T follicular helper cell (primary cell): ENCODE measurements around the gene NPIPA3.
"Not testable (repeated sequence)": the region's sequence is repeated elsewhere in the genome, so short reads cannot be mapped to it uniquely, and the experiment has no call there.

Experiments used
- DNase-seq: peaks from one replicate; pipeline ENCODE4 v3.0.0-alpha.2; 2020; ENCODE audit warnings: low read depth
- total RNA-seq, 2 experiments: gene quantifications; one replicate each; lab custom pipeline; 2026; lab: John Stamatoyannopoulos, UW

The NPIPA3 gene
- total RNA-seq, result 0 to 0.06 reads per million in 2 experiments

DNA sequence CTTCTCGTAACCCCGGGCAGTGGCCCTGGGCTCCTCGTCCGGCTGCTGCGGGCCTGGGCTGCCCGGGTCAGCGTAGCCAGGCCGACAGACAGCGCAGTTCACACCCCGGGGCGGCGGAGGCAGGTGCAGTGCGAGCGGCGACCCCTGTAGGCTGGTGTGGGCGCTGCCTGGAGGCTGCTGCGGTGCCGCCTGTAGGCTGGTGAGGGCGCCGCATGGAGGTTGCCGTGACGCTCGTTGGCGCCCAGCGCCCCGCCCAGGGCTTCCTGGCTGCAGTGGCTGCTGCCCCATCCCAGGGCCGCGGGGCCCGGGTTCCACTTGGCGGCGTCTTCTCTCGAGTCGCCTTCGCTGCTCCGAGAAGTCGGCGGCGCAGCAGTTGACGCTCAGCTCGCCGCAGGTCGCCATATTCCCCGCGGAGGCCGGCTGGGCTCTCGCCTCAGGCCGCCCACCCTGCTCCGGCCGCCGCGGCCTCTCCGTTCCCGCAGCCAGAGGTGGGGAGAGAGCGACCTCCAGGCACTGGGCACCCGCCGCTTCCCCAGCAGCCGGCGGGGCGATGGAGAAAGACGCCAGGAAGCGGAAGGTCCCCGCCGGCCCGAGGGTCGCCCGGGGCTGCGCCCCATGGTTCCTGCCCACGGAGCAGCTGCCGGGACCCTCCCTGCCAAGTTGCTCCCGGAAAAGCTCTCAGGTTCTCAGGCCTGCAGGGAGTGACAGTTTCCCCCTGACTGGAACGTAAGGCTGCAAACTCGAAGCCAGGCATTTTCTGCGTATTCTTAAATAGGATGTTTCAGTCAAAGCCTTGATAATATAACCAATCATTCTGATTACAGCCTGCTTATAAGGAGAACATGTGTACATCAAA is at the start of gene NPIPA3:
TSS of gene NPIPA3 (plus strand) at position 256 of the 856 bp plus-strand sequence. CDS start 5,533 bp downstream, outside the sequence.
- not testable (repeated sequence) for DNase-seq

DNA sequence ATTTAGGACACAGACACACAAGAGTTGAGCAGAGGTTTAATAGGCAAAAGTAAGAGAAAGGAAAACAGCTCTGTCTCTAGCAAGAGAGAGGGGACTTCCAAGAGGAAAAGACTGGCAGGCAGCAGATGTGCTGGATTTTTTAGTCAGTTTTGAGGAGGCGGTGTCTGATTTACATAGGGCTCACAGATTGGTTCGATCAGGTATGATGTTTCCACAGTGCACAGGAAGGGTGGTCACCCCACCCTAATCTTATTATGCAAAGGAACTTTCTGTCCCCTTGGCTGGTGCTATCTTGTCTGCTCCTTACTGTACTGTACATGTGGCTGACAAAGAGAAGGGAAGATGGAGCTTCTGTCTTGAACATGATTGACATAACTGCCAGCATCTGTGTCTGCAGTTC is 45.1 kb upstream of the NPIPA3 start:
- no peak for DNase-seq

DNA sequence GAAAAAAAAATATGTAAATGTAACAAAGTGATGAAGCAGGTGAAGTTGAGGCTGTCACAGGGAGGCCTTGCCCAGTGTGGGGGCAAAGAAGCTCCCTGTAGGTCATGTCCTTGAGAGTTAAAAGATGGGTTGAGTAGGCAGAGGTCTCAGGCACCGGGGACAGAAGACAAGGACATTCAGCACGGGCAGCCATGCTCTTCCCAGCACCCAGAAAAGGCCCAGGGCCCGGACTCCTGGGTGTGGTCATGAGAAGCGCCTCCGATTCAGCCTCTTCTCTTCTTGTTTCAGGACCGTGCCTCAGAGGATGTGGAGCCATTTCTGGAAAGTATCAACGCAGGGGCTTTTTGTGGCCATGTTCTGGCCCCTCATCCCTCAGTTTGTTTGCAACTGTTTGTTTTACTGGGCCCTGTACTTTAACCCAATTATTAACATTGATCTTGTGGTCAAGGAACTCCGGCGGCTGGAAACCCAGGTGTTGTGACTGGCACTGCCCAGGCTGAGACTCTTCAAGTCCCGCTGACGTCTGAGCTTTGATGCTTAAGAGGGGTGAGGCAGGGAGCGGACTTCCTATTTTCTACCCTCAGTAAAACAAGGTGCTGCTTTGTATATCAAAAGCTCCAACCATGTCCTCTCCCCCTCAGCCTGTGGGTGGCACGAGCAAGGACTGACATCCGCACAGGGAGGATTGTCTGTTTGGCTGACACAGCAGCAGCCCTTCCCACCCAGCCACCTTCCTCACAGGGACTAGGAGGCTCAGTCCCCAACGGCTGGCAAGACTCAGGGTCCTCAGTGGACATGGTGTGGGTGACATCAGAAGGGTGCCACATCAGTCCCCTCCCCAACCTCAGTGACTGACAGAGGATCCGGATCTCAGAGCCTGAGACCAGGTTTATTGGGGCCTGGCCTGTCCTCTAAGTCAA is 35.6 kb upstream of the NPIPA3 start:
- DNase-seq, result no peak

DNA sequence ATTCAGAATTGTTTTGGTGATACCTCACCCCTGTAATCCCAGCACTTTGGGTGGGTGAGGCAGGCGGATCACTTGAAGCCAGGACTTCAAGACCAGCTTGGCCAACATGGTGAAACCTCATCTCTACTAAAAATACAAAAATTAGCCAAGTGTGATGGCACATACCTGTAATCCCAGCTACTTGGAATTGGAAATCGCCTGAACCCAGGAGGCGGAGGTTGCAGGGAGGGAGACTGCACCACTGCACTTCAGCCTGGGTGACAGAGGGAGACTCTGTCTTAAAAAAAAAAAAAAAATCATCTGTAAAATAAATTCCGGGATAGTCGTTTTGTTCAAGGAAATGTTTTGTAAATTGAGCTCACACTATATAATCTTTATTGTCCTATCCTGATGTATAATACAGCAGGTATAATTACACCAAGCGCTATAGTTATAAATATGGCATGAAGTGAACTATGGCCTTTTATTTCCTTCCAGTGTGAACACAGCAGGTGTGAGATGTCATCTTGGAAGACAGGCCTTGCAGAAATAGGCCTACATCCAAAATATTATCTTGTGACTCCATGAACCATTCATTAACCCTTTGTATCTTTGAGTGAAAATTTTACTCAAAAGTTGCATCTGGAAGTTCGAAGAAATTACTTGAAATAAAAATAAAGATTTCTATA is 34.5 kb upstream of the NPIPA3 start:
- no peak for DNase-seq

DNA sequence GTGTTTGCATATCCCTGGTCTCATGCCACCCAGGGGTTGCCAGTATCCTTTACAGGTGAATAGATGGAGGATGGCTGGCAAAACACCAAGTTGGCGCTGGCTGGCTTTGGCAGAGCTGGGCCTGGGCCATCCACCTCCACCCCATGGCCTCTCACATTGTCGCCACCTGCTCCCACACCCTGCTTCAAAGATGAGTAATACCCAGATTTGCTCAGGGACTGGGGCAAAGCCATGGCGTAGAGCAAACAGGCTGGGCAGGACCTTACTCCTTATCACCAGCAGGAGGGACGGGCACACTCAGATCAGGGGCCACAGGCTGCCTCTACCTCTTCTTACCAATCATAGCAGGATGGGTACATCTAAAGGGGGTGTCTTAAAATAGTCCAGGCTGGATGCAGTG is 33.4 kb upstream of the NPIPA3 start:
- DNase-seq, result no peak

DNA sequence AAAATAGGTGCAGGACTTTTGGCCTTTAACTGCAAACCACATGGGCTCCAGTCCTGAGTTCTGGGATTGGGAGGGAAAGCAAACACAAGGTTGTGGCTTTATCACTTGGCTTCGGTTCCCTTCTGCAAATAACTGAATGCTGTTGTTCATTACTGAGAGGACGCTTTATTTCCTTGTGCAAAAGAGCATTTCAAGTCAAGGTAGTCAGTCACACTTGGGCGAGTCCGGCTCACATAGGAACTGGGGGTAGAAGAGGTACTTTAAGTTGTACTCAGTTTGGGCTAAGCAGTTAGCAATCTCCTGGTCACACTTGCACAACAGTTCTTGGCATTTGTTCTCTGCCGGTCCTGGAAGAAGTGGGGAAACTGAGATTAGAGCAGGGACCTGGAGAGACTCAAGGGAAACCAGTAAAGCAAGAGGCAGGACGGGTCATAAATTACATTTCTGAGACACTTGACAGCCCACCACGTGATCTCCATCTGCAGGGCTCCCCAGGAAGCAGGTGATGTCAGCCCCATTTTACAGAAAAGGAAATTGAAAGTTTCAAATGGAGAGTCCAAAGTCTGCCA is 30.7 kb upstream of the NPIPA3 start:
- no peak for DNase-seq

DNA sequence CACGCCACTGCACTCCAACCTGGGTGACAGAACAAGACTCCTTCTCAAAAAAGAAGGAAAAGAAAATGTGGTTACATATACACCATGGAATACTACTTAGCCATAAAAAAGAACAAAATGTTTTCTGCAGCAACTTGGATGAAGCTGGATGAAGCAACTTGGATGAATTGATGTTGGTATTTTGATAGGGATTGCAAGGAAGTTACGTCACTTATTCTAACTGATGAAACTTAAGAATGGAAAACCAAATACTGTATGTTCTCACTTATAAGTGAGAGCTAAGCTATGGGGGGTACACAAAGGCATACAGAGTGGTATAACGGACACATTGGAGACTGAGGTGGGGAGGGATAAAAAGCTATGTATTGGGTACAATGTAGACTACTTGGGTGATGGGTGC is 26.6 kb upstream of the NPIPA3 start:
- no peak for DNase-seq

DNA sequence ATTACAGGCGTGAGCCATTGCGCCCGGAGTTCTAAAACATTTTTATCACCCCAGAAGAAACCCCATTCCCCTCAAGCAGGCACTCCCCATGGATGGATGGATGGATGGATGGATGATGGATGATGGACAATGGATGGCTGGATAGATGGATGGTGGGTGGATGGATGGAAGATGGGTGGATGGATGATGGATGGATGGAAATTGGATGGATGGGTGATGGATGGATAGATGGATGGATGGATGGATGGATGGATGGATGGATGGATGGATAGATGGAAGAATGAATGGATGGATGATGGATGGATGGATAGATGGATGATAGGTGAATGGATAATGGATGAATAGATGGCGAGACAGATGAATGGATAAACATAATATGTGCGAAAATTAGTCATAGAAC is 25.6 kb upstream of the NPIPA3 start:
- no peak for DNase-seq

DNA sequence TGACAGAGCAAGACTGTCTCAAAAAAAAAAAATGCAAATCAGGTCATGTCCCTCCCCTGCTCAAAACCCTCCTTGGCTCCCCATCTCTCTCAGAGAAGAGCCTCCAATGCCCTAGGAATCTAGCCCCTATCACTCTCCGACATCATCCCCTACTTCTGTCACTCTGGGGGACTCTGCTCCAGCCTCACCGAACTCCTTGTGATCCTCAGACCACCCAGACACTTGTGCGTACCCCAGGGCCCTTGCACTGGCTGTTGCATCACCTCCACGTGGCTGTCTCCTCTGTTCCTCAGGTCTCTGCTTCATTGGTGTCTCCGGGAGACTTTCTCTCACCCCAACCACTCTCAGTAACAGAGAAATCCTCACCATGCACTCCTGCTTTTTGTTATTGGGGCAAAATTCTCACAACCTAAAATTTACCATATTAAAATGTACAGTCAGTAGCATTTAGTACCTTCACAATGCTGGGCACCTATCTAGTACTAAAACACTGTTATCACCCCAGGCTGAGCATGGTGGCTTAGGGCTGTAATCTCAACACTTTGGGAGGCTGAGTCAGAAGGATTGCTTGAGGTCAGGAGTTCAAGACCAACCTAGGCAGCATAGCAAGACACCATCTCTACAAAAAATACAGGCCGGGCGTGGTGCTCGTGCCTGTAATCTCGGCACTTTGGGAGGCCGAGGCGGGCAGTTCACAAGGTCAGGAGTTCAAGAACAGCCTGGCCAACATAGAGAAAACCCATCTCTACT is 24.3 kb upstream of the NPIPA3 start:
- DNase-seq, result no peak

DNA sequence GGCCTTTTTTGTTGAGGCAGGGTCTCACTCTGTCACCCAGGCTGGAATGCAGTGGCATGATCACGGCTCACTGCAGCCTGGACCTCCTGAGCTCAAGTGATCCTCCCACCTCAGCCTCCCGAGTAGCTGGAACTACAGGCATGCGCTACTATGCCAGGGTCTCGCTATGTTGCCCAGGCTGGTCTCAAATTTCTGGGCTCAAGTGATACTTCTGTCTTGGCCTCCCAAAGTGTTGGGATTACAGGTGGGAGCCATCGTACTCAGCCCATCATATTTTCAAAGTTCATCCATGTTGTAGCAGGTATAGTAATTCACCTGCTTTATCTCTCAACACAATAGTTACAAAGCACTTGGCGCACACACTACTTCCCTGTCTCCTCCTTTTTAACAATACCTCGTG is 22.8 kb upstream of the NPIPA3 start:
- DNase-seq, result not testable (repeated sequence)

DNA sequence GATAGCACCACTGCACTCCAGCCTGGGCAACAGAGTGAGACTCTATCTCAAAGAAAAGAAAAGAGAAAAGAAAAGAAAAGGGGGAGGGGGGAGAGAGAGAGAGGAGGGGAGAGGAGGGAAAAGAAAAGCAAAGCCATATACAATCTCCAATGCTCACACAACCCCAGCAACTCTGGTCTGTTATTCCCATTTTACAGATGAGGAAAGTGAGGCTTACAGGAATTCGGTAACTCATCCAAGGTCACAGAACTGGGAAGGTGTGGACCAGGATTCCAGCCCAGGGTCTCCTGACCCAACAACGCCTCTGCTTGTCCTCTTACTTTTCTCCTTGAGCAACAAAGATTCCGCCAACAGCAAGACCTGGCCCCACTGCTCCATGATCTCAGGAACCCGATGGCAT is 22.1 kb upstream of the NPIPA3 start:
- DNase-seq, result no peak

DNA sequence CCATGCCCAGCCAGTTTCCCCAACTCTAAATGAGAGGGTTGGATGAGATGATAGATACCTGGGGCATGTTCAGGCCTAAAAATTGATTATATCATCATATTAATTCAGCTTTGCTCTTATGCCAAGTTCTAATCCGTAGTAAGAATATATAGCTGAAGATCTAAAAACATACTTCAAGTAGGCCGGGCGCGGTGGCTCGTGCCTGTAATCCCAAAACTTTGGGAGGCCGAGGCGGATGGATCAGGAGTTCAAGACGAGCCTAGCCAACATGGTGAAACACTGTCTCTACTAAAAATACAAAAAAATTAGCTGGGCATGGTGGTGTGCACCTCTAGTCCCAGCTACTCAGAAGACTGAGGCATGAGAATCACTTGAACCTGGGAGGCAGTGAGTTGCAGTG is 21.1 kb upstream of the NPIPA3 start:
- no peak for DNase-seq

DNA sequence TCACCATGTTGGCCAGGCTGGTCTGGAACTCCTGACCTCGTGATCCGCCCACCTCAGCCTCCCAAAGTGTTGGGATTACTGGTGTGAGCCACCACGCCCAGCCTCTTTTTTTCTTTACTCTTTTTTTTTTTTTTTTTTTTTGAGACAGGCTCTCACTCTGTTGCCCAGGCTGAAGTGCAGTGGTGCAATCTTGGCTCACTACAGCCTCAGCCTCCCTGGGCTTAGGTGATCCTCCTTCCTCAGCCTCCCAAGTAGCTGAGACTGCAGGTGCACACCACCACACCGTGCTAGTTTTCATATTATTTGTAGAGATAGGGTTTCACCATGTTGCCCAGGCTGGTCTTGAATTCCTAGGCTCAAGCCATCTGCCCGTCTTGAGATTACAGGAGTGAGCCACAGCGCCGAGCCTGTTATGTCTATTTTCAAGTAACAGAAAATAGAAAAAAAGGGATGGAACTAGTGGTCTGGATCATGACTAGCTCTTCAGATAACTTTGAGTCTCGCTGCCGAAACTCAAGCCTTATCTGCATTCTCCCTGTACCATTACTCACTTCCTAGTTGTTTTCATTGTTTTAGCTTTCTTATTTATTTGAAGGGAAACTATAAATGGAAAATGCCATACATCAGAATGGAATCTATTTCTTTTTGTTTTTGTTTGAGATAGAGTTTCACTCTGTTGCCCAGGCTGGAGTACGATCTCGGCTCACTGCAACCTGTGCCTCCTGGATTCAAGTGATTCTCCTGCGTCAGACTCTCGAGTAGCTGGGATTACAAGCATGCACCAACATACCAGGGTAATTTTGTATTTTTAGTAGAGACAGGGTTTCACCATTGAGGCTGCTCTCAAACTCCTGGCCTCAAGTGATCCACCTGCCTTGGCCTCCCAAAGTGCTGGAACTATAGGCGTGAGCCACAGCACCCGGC is 17.1 kb upstream of the NPIPA3 start:
- DNase-seq, result not testable (repeated sequence)

DNA sequence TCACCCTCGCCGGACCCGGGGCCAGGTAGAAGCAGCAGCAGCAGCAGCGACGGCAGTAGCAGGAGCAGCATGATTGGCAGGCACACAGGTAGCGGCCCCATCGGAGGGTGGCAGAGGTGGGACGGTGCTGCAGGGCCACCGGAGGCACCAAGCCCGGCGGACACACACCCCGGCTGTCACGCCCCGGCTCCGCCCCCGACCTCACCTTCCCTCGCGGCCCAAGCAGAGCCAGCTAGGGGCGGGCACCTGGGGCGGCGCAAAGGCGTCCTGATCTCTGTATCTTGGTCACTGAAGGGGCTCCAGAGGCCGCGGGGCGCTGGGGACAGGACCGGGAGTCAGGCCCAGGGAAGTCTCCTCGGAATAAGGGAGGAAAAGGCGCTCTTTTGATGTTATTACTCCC is 9.1 kb upstream of the NPIPA3 start, which contains the start of gene PLA2G10:
TSS of gene PLA2G10 (minus strand) at position 180 of the 400 bp plus-strand sequence. CDS start at position 101, 79 bp downstream.
- DNase-seq, result not testable (repeated sequence)

DNA sequence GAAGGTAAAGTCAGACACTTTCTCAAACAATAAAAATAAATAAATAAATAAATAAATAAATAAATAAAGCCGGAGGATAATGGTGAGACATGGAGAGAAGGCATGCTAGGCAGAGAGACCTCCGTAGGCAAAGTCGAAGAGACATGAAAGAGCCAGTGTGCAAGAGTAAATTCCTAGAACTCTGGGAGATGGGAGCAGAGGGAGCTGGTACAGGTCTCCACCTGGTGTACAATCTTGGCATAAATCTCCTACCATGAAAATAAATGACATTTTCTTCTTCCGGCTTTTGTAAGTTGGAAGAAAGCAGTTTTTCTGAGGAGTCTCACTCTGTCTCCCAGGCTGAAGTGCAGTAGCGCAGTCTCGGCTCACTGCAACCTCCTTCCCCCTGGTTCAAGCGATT is 1.4 kb upstream of the NPIPA3 start:
- DNase-seq, result not testable (repeated sequence)

DNA sequence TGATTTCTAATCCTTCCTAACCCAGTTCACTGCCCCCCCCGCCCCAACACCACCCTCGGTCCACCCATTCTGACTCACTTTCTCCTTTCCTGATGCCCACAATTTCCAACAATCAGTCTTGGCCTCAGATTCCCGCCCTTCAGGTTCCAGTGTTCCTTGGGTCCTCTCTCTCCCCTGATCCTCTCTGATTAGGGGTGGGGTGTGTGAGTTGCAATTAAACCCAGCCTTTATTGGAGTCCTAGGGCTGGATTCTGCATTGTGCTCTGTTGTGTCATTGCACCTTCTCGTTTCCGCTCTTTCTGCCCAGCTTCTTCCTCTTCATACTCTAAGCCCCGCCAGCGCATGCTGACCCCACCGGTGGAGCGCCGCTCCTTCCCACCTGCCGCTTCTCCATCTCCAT is 539 bp upstream of the NPIPA3 start:
- DNase-seq, result not testable (repeated sequence)

DNA sequence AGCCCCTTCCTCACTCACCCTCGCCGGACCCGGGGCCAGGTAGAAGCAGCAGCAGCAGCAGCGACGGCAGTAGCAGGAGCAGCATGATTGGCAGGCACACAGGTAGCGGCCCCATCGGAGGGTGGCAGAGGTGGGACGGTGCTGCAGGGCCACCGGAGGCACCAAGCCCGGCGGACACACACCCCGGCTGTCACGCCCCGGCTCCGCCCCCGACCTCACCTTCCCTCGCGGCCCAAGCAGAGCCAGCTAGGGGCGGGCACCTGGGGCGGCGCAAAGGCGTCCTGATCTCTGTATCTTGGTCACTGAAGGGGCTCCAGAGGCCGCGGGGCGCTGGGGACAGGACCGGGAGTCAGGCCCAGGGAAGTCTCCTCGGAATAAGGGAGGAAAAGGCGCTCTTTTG is 30.0 kb downstream of the NPIPA3 start:
- not testable (repeated sequence) for DNase-seq

DNA sequence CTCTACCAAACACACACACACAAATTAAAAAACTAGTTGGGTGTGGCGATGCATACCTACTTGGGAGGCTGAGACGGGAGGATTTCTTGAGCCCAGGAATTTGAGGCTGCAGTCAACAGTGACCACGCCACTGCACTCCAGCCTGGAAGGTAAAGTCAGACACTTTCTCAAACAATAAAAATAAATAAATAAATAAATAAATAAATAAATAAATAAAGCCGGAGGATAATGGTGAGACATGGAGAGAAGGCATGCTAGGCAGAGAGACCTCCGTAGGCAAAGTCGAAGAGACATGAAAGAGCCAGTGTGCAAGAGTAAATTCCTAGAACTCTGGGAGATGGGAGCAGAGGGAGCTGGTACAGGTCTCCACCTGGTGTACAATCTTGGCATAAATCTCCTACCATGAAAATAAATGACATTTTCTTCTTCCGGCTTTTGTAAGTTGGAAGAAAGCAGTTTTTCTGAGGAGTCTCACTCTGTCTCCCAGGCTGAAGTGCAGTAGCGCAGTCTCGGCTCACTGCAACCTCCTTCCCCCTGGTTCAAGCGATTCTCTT is 37.7 kb downstream of the NPIPA3 start:
- not testable (repeated sequence) for DNase-seq

DNA sequence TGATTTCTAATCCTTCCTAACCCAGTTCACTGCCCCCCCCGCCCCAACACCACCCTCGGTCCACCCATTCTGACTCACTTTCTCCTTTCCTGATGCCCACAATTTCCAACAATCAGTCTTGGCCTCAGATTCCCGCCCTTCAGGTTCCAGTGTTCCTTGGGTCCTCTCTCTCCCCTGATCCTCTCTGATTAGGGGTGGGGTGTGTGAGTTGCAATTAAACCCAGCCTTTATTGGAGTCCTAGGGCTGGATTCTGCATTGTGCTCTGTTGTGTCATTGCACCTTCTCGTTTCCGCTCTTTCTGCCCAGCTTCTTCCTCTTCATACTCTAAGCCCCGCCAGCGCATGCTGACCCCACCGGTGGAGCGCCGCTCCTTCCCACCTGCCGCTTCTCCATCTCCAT is 38.6 kb downstream of the NPIPA3 start:
- not testable (repeated sequence) for DNase-seq
